HG03103 (cell line): ENCODE measurements around the gene ADIRF.
"Not testable (repeated sequence)": the region's sequence is repeated elsewhere in the genome, so short reads cannot be mapped to it uniquely, and the experiment has no call there.

Source experiments
- ATAC-seq: cut with Tn5 transposase; IDR thresholded peaks from one replicate; pipeline ENCODE4 v1.9.1; 2021; ENCODE audit warnings: low read depth; ENCODE audit not compliant: unreplicated experiment

The ADIRF gene

DNA sequence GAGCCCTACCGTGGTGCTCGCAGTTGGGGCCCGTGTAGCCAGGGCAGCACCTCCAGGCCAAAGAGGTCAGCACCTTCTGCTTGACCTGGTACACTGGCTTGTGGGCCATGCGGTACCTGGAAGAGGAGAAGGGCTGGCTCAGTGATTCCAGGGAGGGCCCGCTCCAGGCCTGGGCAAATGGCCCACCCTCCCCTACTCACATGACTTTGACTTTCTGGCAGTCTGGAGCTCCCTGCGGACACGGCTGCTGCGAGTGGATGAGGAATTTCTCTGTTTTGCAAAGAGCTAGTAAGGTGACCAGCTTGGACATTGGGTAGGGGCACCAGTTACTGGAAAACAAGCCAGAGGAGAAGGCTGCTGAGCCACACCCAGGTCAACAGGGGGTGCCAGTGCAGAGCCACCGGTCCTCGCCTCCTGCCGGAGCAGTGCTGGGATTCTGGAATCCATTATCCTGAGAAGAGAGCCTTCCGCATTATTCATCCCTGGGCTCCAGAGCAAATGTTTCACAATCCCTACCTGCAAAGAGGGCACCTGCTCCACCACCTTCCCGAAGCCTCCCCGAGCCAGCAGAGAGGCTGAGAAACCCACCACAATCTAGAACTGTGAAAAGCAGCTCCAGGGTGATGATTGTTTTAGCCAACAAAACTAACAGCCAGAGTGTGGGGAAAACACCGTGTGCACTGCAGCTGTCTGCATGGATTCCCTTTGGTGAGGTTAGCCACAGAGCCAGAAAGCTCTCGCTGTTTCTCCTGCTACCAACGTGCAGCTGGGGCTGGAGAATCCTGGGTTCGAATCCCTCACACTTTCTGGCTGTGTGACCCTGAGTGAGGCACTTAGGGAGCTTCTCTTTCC is 22.7 kb upstream of the ADIRF start:
- ATAC-seq = no peak

DNA sequence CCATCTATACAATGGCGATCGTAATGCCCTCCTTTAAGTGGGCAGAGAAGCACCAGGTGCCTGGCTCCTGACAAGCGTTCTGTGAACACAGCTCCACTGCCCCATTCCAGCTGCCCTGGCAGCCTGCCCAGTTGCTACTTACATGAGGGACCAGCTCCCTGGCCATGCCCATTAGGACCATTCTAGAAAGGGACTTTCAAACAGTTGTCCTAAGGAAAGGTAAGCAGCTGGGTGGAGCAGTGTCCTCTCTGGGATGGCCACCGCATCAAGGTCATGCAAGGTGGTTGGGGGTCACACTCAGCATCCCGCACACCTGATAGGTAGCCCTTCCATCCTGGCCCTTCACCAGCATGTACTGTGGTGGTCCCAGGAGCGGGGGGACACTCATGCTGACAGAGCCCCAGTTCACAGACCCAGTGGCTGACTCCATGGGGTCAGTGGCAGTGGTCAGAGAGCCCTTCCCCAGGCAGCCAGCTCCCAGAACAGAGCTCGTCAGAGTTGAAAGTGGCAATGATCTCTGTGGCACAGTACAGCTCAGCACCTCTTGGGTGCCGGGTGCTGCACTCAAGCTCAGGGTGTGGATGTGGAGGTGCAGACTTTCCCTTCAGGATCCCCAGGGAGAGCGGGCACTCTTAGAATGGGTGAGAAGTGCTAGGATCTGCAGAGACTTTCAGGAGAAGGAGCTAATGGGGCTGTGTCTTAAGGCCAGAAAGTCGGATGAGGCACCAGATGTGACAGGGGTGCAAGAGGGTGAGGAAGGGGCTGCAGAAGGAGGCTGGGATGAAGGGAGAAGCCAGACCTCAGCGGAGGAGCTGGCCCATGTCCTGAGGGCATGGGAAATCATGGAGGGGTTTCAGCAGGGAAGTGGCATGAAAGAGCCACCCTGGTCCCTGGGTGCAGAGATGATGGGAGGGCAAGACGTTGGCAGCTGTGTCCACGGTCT is 21.8 kb upstream of the ADIRF start:
- no peak for ATAC-seq

DNA sequence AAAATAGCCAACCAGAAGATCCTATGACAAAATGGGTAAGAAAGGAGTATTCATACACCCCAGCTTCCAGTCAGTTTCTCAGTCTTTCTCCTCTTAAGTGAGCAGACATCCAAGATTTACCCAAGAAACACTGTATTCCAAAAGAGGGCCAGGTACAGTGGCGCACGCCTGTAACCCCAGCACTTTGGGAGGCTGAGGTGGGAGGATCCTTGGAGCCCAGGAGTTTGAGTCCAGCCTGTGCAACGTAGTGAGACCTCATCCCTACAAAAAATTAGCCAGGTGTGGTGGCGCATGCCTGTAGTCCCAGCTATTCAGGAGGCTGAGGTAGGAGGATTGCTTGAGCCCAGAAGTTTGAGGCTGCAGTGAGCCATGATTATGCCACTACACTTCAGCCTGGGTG is 20.5 kb upstream of the ADIRF start:
- ATAC-seq = not testable (repeated sequence)

DNA sequence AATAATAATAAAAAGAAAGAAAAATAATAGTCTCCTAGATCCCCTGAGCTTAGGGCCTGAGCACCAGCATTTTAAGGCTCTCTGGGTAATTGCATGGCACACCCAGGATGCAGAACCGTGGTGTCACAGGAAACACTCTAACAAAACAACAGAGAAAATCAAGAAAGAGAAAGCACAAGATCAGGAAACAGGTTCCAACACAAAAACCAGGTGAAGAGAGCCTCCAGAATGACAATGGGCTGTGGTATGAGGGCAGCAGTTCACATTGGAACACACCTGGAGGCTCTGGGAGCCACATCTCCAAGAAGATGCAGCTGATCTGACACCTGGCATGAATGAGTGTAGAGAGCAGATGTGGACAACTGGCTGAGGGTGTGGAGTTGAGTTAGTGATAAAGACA is 17.9 kb upstream of the ADIRF start:
- no peak for ATAC-seq

DNA sequence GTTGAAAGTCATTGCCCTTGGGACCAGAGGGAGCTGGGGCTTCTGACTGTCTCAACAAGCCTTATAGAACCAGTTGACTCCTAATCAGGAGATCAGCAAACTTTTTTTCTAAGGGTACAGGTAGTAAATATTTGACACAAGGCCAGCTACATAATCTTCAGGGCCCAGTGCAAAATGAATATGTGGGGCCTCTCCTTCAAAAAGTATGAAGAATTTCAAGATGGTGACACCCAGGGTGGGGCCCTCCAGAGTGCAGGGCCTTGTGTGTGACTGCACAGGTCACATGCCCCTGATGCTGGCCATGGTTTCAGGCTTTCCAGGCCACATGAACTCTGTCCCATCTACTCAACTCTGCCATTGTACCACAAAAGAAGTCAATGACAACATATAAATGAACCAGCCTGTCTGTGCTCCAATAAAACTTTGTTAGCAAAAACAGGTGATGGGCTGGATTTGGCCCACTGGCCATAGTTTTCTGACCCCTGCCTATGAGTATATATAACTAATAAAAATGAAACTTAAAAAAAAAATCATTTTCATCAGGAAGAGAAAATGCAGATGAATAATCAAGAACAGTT is 17.0 kb upstream of the ADIRF start:
- ATAC-seq = no peak

DNA sequence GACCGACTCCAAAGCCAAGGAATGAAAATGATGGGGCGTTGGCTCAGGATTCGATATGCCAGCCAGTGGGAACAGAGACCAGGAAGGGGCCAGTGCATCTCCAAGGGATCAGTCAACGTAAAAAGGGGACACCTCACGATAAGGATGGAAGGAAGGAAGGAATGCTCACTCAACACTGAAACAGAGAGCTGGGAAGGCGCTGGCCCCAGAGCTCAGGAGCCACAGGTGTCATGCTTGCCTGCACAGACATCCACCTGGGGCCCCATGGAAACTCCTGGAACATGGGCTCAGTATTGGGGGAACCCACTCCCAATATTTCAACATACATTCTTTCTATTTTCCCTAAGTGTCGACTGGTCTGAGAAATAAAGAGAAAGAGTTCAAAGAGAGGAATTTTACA is 16.2 kb upstream of the ADIRF start:
- no peak for ATAC-seq

DNA sequence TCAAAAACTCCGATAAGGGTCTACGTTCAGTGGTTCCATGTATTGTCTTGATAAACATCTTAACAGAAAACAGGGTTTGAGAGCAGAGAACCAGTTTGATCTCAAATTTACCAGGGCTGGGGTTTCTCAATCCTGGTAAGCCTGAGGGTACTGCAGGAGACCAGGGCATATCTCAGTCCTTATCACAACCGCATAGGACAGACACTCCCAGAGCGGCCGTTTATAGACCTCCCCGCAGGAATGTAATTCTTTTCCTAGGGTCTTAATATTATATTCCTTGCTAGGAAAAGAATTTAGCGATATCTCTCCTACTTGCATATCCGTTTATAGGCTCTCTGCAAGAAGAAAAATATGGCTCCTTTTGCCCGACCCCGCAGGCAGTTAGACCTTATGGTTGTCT is 15.6 kb upstream of the ADIRF start:
- ATAC-seq = not testable (repeated sequence)

DNA sequence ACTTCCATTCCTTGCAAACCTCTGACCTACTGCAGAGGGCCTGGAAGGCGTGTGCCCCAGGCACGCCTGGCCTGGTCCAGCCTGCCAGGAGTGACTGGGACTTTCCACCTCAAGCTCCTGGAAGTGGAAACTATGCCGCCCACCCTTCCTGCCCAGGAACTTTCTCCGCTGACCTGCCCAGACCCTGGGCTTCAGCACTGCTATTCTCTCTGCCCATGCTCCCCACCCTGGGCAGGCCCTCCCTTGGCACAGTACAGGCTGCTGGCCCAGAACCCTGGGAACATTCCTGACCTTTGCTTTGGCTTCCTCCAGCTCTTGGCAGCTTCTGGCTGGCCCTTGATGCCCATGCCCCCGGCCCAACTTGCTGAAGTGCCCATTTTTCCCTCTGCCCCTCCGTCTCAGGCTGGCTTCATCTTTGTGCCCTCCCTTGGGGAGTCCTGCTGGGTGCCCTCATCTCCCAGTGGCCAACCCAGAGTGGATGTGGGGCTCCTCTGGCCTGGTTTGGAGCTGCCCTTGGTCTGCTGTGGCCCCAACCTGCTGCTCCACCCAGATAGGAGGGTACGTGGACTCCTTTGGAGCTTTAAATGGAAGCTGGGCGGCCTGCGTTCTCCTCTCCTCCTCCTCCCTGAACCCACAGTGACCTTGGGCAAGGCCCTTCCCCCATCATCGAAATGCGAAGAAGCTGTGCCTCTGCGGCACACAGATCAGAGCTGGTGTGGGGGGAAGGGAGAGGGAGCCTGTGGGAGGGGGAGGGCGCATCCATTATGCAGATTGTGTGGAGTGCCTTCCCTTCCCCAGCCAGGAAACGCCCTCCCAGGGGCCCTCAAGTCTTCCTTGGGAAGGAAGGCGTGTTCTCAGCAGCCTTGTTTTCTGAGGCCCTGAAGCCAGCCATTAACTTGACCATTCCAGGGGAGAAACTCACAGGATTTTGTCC is 14.3 kb upstream of the ADIRF start:
- ATAC-seq = no peak

DNA sequence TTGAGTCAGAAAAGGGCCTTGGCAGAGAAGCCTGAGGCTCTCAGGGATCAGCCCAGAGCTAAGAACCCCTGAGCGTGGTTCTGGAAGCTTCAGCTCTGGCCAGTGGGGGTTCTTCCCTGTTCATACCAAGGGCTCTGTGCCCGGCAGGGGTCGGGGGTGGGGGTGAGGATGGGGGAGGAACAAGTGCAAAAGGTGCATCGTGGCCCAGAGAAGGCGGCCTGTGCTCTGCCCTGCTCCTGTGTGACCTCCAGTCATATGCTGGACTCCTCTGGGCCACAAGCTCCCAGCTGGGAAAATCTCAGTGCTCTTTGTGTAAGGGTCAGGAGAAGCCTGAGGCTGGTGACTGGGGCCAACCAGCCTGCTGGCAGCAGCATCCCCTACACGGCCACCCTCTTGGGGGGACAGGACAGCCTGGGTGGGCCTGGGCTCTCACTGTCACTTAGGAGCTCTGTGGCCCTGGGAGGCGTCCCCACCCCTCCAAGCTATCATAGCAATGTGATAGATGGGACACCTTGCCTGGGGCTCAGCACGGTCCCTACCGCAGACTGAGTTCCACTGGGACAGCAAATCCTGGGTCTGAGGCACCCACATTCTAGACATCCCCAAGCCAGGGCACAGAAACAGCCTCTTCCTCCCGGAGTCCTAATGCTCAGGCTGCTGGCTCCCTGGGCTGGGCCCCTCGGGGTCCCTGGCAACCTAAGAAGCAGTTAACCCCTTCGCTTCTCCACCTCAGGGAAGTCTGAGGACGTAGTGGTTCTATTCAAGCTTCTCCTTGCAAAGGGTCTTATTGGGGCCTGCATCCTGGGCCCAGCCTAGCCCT is 13.4 kb upstream of the ADIRF start:
- ATAC-seq = no peak

DNA sequence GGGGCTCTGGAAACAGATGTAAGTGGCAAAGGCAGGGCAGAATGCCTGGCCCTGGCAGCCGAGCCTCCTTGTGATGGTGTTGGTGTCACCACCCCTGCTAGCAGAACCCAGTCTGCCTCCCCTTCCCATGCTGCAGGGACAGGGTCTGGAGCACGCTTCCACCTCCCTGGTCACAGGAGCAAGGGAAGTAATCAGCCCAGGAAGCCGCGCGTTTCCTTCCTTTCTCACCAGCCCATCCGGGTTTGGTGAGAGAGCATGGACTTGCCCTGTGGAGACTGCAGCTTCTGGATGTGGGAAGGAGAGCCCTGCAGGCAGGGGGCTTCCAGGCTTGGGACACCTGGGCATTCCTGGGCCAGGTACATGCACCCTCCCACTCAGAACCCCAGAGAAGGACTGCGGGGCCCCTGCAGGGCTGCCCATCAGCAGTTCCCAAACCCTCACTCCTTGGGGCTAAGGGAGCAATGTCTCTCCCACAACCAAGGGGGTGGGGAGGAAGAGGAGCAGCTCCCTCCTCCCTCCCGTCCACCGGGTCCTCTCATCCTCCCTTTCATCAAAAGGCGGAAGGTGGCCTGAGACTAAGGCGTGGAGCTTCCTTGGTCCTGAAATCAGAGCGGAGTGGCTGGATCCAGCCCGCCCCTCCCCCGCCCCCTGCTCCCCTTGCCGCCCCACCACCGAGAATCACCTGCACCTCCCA is 12.6 kb upstream of the ADIRF start:
- ATAC-seq = no peak

DNA sequence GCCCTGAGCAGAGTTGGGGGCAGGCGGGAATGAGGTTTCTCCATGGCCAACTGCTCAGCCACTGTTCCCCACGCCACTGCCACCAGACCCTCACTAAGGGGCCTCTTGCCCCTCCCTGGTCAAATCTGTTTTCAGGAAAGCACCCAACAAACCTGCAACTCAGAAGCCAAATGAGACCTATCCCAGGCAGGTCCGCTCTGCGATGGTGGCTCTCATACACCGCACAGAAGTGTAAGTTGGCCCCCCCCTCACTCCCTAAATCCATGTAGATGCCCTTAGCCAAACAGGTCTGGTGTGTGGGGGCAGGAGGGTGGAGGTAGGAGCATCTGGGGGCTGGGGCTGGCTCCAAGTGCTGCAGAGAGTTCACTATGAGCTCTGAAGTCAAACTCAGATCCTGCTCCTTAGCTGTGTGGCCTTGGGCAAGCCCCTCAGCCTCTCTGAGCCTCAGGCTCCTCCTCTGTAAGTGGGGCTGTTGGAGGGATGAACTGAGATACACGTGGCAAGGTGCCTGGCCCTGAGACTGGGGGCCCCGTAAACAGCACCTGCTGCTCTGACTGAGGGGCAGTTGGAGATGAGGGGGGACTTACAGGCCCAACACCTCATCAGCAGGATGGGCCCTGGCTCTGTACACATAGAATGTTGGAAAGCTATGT is 12.0 kb upstream of the ADIRF start:
- no peak for ATAC-seq

DNA sequence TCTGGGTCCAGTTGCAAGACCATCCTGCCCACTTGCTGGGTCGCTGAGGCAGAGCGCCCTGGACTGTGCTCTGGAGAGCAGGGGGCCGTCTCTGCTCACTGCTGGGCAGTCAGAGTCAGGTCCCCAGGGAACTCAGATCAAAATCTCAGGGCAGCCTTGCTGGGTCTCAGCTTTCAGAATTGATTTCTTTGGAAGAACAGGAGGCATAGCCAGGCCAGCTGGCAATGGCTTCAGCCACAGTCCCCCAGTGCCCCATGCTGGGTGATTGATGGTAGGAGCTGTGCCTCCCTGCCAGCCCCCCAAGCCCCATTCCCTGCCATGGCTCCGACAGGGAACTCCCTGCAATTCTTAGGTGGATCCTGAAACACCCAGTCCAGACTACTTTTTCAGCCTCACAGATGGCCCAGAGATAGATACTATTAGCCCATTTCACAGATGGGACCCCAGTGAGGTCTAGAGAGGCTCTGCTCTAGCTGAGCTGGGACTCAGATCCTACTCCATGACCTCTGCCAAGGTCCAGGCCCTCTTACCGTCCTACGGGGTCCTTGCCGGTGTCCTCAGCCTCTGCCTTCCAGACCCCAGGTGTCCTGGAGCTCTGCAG is 11.3 kb upstream of the ADIRF start:
- no peak for ATAC-seq

DNA sequence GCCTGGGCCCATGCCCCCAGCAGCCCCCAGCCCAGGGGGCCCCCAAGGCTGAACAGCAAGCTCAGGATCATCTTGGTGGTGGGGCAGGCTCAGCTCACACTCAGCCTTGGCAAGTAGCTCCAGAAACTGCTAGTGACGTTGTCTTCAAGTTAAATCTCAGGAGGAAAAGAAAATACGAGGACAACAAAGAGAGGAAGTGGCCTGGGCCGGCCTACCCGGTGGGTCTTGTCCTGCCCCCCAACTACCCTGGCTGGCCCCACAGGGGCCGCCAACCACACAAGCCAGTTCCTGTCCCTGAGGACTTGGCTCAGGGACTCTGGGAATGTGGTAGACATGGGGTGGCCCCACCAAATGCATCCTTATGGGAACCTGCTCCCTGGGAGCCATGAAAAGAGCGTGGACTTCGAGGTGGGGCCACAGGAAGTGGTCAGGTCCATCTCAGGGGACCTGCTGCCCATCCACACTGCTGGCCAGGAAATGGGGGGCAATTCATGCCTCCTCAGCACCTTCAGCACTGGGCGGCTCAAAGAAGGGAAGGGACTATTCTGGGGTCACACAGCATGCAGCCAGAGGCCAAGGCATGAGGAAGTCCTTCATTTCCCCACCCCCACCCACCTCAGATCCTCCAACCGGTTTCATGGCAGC is 10.7 kb upstream of the ADIRF start, which contains the start of gene MMRN2:
Gene MMRN2 (minus strand): TSS at position 145 of the 645 bp plus-strand sequence. CDS start 74 bp downstream, at position 71.
- no peak for ATAC-seq

DNA sequence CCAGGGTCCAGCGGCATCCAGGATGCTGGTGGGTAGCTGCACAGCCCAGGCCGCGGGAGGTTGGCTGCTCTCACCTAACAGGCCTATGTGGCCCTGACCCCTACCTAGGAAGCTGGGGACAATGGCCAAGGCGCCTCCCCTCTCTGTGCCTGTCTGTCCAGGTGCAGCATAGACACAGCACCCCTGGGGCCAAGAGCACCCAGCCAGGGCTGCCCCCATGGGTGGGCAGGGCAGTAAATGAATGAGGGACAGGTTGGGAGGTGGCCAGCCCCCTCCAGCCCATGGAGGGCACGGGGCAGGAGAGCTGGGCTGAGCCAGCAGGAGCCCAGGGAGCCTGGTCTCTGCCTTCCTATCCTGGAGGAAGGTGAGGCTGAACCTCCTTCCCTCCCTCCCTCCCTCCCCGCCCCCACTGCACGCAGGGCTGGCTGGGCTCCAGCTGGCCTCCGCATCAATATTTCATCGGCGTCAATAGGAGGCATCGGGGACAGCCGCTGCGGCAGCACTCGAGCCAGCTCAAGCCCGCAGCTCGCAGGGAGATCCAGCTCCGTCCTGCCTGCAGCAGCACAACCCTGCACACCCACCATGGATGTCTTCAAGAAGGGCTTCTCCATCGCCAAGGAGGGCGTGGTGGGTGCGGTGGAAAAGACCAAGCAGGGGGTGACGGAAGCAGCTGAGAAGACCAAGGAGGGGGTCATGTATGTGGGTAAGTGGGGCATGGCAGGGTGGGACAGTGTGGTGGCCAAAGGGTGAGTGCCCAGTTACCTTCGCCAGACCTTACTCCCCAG is 10.0 kb upstream of the ADIRF start, which contains the start of gene SNCG:
Gene SNCG (plus strand): TSS at position 484 of the 785 bp plus-strand sequence. CDS start 99 bp downstream, at position 583.
- ATAC-seq = no peak

DNA sequence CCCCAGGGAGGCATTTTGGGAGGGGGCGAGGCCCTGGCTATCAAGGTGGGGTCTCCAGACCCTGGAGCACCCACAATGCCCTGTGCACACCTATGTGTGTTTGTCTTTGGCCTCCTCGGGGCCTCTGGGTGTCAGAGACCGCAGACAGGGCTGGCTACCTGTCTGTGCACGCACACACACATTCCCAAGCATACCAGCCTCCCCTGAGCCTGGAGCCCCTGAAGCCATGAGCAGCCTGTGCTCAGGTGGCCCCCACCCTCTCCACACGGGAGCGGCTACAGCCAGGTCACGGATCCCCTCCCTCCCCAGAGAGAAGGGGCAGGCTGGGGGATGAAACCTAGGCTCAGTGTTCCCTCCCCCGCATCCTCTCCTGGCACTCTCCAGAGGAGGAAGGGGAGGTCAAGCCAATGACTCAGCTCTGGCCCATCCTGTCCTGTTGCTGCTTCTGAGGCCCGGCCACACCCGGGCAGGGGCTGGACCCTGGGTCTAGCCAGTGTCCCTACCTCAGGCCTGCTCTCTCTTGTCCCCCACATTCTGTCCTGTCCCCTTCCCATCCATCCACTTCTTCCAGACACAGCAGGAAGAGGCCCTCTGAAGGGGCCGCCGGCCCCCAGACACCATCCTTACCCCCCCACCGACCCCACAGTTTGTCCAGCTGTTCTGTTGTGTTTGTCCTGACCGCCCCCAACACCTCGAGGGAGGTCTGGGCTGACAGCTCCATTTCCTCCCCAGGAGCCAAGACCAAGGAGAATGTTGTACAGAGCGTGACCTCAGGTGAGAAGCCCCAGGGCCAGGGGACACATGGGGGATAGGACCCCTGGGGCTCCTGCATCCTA is 9.2 kb upstream of the ADIRF start:
- no peak for ATAC-seq

DNA sequence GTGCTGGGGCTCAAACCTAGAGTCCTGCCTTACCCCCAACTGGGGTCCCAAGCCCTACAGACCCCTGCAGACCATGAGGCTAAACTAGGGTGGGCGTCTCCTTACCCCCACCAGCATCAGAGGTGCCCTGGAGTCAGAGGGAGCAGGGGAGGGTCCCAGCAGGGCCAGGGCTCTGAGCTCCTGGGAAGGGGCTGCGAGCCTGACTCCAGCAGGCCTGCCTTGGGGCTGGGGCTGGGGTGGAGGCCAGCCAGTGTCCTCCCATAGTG is 8.6 kb upstream of the ADIRF start:
- no peak for ATAC-seq
